GM12878 (cell line): ENCODE results near the gene RSBN1L. TPM values are rescaled to one million over a fixed set of nuclear protein-coding genes. Genes with fewer than 3 reads are reported as not detected.

Experiments used
- ATAC-seq: fragments of 200-7000 bp; cut with Tn5 transposase; 3 replicates; pipeline ENCODE4 v1.9.1; 2020; ENCODE audit warnings: mild to moderate bottlenecking, moderate library complexity
- BruUV-seq: library from RNA; stranded (reverse); fragments of 400-500 nt; replicated peaks from 2 replicates; lab custom pipeline; 2021; lab: Mats Ljungman, UMichigan
- CTCF ChIA-PET: fragments of 300-600 bp; sonication (Branson Sonifier 250); formaldehyde crosslinking; extraction: SDS; loops from one replicate; lab custom pipeline; 2021; ENCODE audit warnings: inconsistent platforms; lab: Yijun Ruan, JAX
- POLR2A ChIA-PET: fragments of 350-600 bp; formaldehyde crosslinking; extraction: SDS; loops from one replicate; lab custom pipeline; 2021; ENCODE audit warnings: inconsistent platforms; lab: Charles Lee
- RAD21 ChIA-PET: fragments of 300-600 bp; sonication (Branson Sonifier 250); formaldehyde crosslinking; loops from one replicate; lab custom pipeline; 2023; ENCODE audit warnings: antibody characterized with exemption; ENCODE audit not compliant: unreplicated experiment; lab: Charles Lee
- SMC1A ChIA-PET: fragments of 300-600 bp; sonication (Branson Sonifier 250); formaldehyde crosslinking; loops from one replicate; lab custom pipeline; 2023; ENCODE audit not compliant: unreplicated experiment, uncharacterized antibody; lab: Charles Lee
- DNase-seq: peaks from one replicate; pipeline ENCODE4 v3.0.0-alpha.2; 2011; ENCODE audit warnings: low read depth, low spot score
- FAIRE-seq: peaks from 3 replicates; lab custom pipeline; 2011; peaks lifted over from hg19 to GRCh38; lab: Jason Lieb, UNC
- H2AFZ ChIP-seq: 2 replicates; pipeline ENCODE4 v1.6.0; 2011; ENCODE audit warnings: low read depth, low read length, control low read depth; ENCODE audit not compliant: control insufficient read depth
- H3K27ac ChIP-seq: 2 replicates; pipeline ENCODE4 v1.5.1; 2011; ENCODE audit warnings: control low read depth; ENCODE audit not compliant: control insufficient read depth, insufficient read depth
- H3K27me3 ChIP-seq, 2 experiments: replicated peaks in 1 of 2; 2 replicates each; pipeline versions ENCODE4 v1.6.0 to v1.6.1; 2011; ENCODE audit warnings: low read length in 1 of 2; ENCODE audit not compliant: control insufficient read depth in 2 of 2, insufficient read depth in 2 of 2
- H3K36me3 ChIP-seq, 2 experiments: 2 replicates each; pipeline ENCODE4 v1.5.1; 2011; ENCODE audit warnings: low read length in 1 of 2; ENCODE audit not compliant: control insufficient read depth in 2 of 2, insufficient read depth in 2 of 2
- H3K4me1 ChIP-seq: 2 replicates; pipeline ENCODE4 v1.6.1; 2011; ENCODE audit warnings: mild to moderate bottlenecking, low read length, moderate library complexity, mixed read lengths; ENCODE audit not compliant: control insufficient read depth, insufficient read depth
- H3K4me2 ChIP-seq: 2 replicates; pipeline ENCODE4 v1.6.0; 2011; ENCODE audit warnings: control low read depth; ENCODE audit not compliant: control insufficient read depth, insufficient read depth
- H3K4me3 ChIP-seq: fragments of 200-600 bp; sonication (generic); 2 replicates; pipeline ENCODE4 v1.5.1; 2016
- H3K79me2 ChIP-seq: 2 replicates; pipeline ENCODE4 v1.6.0; 2011; ENCODE audit warnings: low read length; ENCODE audit not compliant: control insufficient read depth, insufficient read depth
- H3K9ac ChIP-seq: 2 replicates; pipeline ENCODE4 v1.8.0; 2011; ENCODE audit warnings: low read length, control low read depth, mixed read lengths; ENCODE audit not compliant: control insufficient read depth, insufficient read depth
- H3K9me3 ChIP-seq: replicated peaks from 3 replicates; pipeline ENCODE4 v1.5.1; 2011; ENCODE audit warnings: mild to moderate bottlenecking, low read length; ENCODE audit not compliant: control insufficient read depth, insufficient read depth
- H4K20me1 ChIP-seq: 2 replicates; pipeline ENCODE4 v1.6.0; 2011; ENCODE audit not compliant: control insufficient read depth, insufficient read depth
- KLF5 ChIP-seq: fragments of 450-650 bp; IDR thresholded peaks from 2 replicates; pipeline ENCODE4 v1.6.1; 2014; ENCODE audit warnings: mild to moderate bottlenecking; ENCODE audit not compliant: partially characterized antibody
- WGBS: methylation state at CpG from one replicate; pipeline ENCODE4 v1.1.6; 2016; ENCODE audit warnings: low lambda C conversion rate; ENCODE audit not compliant: insufficient replicate concordance, insufficient coverage; ENCODE audit errors: missing lambda C conversion rate; 5-methylcytosine and 5-hydroxymethylcytosine counted together
- in situ Hi-C: fragments of 300-500 bp; cut with MboI; formaldehyde crosslinking; loops from 9 replicates; pipeline ENCODE4 v1.14.3; 2018; ENCODE audit warnings: mixed read lengths
- intact Hi-C: fragments of 100-400 bp; cut with micrococcal nuclease; formaldehyde crosslinking; loops from one replicate; pipeline ENCODE4 v1.14.2; 2022; ENCODE audit not compliant: unreplicated experiment
- polyA plus RNA-seq, 11 experiments: library from polyadenylated mRNA; depleted of rRNA in 4 of 11; unstranded in 6 of 11; stranded (reverse) in 5 of 11; fragments of >200 nt; fragmentation: Nextera tagmentation in 4 of 11; fragmentation: Illumina TruSeq in 1 of 11; extraction: Ambion mirVana in 4 of 11; extraction: Trizol in 1 of 11; gene quantifications; 1 replicate in 1 of 11; 2 replicates in 10 of 11; pipeline versions ENCODE4 v1.2.1 to v1.2.3, GENCODE V29; 2011 to 2016; ENCODE audit warnings: inconsistent platforms in 2 of 11, missing spikeins in 2 of 11, low read depth in 1 of 11
- total RNA-seq, 4 experiments: library from RNA; depleted of rRNA in 3 of 4; stranded (reverse); fragments of >200 nt in 3 of 4; fragmentation: Illumina TruSeq in 1 of 4; extraction: Trizol in 1 of 4; gene quantifications; 2 replicates each; pipeline versions ENCODE4 v1.2.1 to v1.2.3, GENCODE V29; 2013 to 2021
- TF ChIP-seq, protein P1 (sequence below): fragments of 450-650 bp; IDR thresholded peaks from 2 replicates; pipeline ENCODE4 v1.6.1; 2017; ENCODE audit warnings: mild to moderate bottlenecking, moderate library complexity

The RSBN1L gene
- total and polyA plus RNA-seq, 10 of the 15 experiments (the other 5 are each of a cell fraction or from before 2014, with no cell fraction given): 4.5 to 23.7 (median 10.3) TPM

GRCh38 chr7:77658928-77659327 is 37.3 kb upstream of the RSBN1L start:
- ChIA-PET SMC1A (interaction anchor here (0.7 to 6.6 kb wide), 18 partner anchors 9 to 362 kb away, joined by 3 to 75 read pairs (median 6); no protein-coding TSS in a partner anchor), POLR2A (no interaction called here), RAD21 (interaction anchor here (1.1 to 4.2 kb wide), 13 partner anchors 9 to 382 kb away, joined by 3 to 32 read pairs (median 6); partner anchors contain the start of genes PHTF2 and TMEM60), CTCF (interaction anchor here (0.6 to 14.1 kb wide), 27 partner anchors 7 to 384 kb away, joined by 3 to 225 read pairs (median 7); partner anchors contain the start of gene RSBN1L)
- ATAC-seq: no peak
- H3K4me1 ChIP-seq: no peaks in the 10 kb centered on the region
- no peak overlapping the region for H3K9ac ChIP-seq
- no peak overlapping the region for H3K4me3 ChIP-seq
- no peak for FAIRE-seq
- BruUV-seq: no TSS peak
- no peaks in the 10 kb centered on the region for H3K9me3 ChIP-seq
- H3K27me3 ChIP-seq: no peaks in the 10 kb centered on the region
- H3K4me2 ChIP-seq: no peak overlapping the region
- 91% methylated on average over 5 of the region's 5 CpGs for WGBS
- H4K20me1 ChIP-seq: no peaks in the 10 kb centered on the region
- H2AFZ ChIP-seq: no peak overlapping the region
- H3K27ac ChIP-seq: no peak overlapping the region
- H3K36me3 ChIP-seq: no peaks in the 10 kb centered on the region; a peak in 1 of 4 replicates
- no peaks in the 10 kb centered on the region for H3K79me2 ChIP-seq
- TF ChIP-seq, protein P1, sequence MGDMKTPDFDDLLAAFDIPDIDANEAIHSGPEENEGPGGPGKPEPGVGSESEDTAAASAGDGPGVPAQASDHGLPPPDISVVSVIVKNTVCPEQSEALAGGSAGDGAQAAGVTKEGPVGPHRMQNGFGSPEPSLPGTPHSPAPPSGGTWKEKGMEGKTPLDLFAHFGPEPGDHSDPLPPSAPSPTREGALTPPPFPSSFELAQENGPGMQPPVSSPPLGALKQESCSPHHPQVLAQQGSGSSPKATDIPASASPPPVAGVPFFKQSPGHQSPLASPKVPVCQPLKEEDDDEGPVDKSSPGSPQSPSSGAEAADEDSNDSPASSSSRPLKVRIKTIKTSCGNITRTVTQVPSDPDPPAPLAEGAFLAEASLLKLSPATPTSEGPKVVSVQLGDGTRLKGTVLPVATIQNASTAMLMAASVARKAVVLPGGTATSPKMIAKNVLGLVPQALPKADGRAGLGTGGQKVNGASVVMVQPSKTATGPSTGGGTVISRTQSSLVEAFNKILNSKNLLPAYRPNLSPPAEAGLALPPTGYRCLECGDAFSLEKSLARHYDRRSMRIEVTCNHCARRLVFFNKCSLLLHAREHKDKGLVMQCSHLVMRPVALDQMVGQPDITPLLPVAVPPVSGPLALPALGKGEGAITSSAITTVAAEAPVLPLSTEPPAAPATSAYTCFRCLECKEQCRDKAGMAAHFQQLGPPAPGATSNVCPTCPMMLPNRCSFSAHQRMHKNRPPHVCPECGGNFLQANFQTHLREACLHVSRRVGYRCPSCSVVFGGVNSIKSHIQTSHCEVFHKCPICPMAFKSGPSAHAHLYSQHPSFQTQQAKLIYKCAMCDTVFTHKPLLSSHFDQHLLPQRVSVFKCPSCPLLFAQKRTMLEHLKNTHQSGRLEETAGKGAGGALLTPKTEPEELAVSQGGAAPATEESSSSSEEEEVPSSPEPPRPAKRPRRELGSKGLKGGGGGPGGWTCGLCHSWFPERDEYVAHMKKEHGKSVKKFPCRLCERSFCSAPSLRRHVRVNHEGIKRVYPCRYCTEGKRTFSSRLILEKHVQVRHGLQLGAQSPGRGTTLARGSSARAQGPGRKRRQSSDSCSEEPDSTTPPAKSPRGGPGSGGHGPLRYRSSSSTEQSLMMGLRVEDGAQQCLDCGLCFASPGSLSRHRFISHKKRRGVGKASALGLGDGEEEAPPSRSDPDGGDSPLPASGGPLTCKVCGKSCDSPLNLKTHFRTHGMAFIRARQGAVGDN: no peak
- TF ChIP-seq KLF5: no peak
- DNase-seq: no peak
- in situ Hi-C loops (loop anchor here (5.0 to 10.0 kb wide), 2 partner anchors 93 to 276 kb away; no protein-coding TSS in a partner anchor), intact Hi-C loops (loop anchor here (5.0 kb wide), 2 partner anchors 278 to 383 kb away; no protein-coding TSS in a partner anchor)
